GM23248 (cell line): Measurements from ENCODE around the gene CCDC180. TPM values are rescaled to one million over a fixed set of nuclear protein-coding genes. Genes with fewer than 3 reads are reported as not detected.

ENCODE experiments used
- DNase-seq: peaks from one replicate; pipeline ENCODE4 v3.0.0-alpha.2; 2015
- H2AFZ ChIP-seq: fragments of 200-600 bp; sonication (generic); 2 replicates; pipeline ENCODE4 v1.6.1; 2016; ENCODE audit warnings: antibody characterized with exemption
- H3F3A ChIP-seq: fragments of 200-600 bp; sonication (generic); 2 replicates; pipeline ENCODE4 v1.6.1; 2016; ENCODE audit warnings: mild to moderate bottlenecking, antibody characterized with exemption, mixed run types; ENCODE audit not compliant: insufficient read depth
- H3K27ac ChIP-seq: fragments of 200-600 bp; sonication (generic); 2 replicates; pipeline ENCODE4 v1.5.1; 2016; ENCODE audit warnings: mild to moderate bottlenecking
- H3K27me3 ChIP-seq: fragments of 200-600 bp; sonication (generic); replicated peaks from 2 replicates; pipeline ENCODE4 v1.6.1; 2016; ENCODE audit warnings: mild to moderate bottlenecking; ENCODE audit not compliant: insufficient read depth
- H3K36me3 ChIP-seq: fragments of 200-600 bp; sonication (generic); 2 replicates; pipeline ENCODE4 v1.6.1; 2016; ENCODE audit warnings: low read depth, mild to moderate bottlenecking
- H3K4me1 ChIP-seq: fragments of 200-600 bp; sonication (generic); 2 replicates; pipeline ENCODE4 v1.6.1; 2016; ENCODE audit warnings: mild to moderate bottlenecking; ENCODE audit not compliant: insufficient read depth
- H3K4me2 ChIP-seq: fragments of 200-600 bp; sonication (generic); one replicate; pipeline ENCODE4 v1.6.1; 2016; ENCODE audit warnings: mild to moderate bottlenecking; ENCODE audit not compliant: unreplicated experiment
- H3K4me3 ChIP-seq: fragments of 200-600 bp; sonication (generic); 2 replicates; pipeline ENCODE4 v1.5.1; 2016; ENCODE audit warnings: mild to moderate bottlenecking
- H3K79me2 ChIP-seq: fragments of 200-600 bp; sonication (generic); 2 replicates; pipeline ENCODE4 v1.6.1; 2016; ENCODE audit warnings: mild to moderate bottlenecking; ENCODE audit not compliant: insufficient read depth
- H3K9ac ChIP-seq: fragments of 200-600 bp; sonication (generic); 2 replicates; pipeline ENCODE4 v1.6.1; 2016; ENCODE audit warnings: mild to moderate bottlenecking
- H3K9me2 ChIP-seq: fragments of 200-600 bp; sonication (generic); 2 replicates; pipeline ENCODE4 v1.6.1; 2016; ENCODE audit warnings: mixed run types, mild to moderate bottlenecking, moderate library complexity; ENCODE audit not compliant: insufficient read depth
- H3K9me3 ChIP-seq: fragments of 200-600 bp; sonication (generic); one replicate; pipeline ENCODE4 v1.6.1; 2017; ENCODE audit warnings: low read depth
- H4K20me1 ChIP-seq: fragments of 200-600 bp; sonication (generic); 2 replicates; pipeline ENCODE4 v1.6.0; 2016; ENCODE audit not compliant: insufficient read depth
- EZH2 ChIP-seq: fragments of 200-600 bp; sonication (generic); IDR thresholded peaks from 2 replicates; pipeline ENCODE4 v1.6.1; 2018; ENCODE audit warnings: antibody characterized with exemption, mild to moderate bottlenecking; ENCODE audit not compliant: insufficient read depth, poor library complexity, severe bottlenecking
- EZH2phosphoT487 ChIP-seq: fragments of 200-600 bp; sonication (generic); IDR thresholded peaks from 2 replicates; pipeline ENCODE4 v1.6.1; 2018; ENCODE audit warnings: antibody characterized with exemption, moderate library complexity, mild to moderate bottlenecking, low read depth; ENCODE audit not compliant: insufficient read depth
- WGBS, 2 experiments: methylation state at CpG; one replicate each; pipeline ENCODE4 v1.1.6; 2015 to 2017; ENCODE audit warnings: low lambda C conversion rate in 2 of 2, low coverage in 1 of 2; ENCODE audit errors: missing lambda C conversion rate in 2 of 2; 5-methylcytosine and 5-hydroxymethylcytosine counted together
- in situ Hi-C: fragments of 300-500 bp; cut with MboI; formaldehyde crosslinking; loops from 2 replicates; pipeline ENCODE4 v1.15.0; 2020
- polyA plus RNA-seq: library from polyadenylated mRNA; unstranded; fragments of >200 nt; fragmentation: Nextera tagmentation; extraction: Ambion mirVana; gene quantifications from 2 replicates; pipeline ENCODE4 v1.2.1, GENCODE V29; 2016
- total RNA-seq: library from RNA; depleted of rRNA; stranded (reverse); fragments of >200 nt; shearing (Covaris generic); gene quantifications from 2 replicates; pipeline ENCODE4 v1.2.3, GENCODE V29; 2014

The CCDC180 gene
- total and polyA plus RNA-seq, 2 experiments from 2014 or later: 0.11 to 0.29 TPM

GRCh38 chr9:97299809-97300414 is 7.5 kb upstream of the CCDC180 start:
- no peak for DNase-seq
- Histone ChIP-seq H2AFZ (no peak overlapping the region), H3K36me3 (no peaks in the 10 kb centered on the region), H3K79me2 (no peaks in the 10 kb centered on the region), H3K4me2 (no peak overlapping the region), H3K27me3 (no peaks in the 10 kb centered on the region), H3K9me3 (no peaks in the 10 kb centered on the region), H3K4me1 (no peaks in the 10 kb centered on the region), H3K4me3 (no peak overlapping the region), H3K9me2 (no peaks in the 10 kb centered on the region), H4K20me1 (no peaks in the 10 kb centered on the region), H3F3A (no peaks in the 10 kb centered on the region), H3K27ac (no peak overlapping the region), H3K9ac (no peak overlapping the region)
- in situ Hi-C loops: no loop called here
- TF ChIP-seq EZH2 (no peak), EZH2phosphoT487 (no peak)
- WGBS, 2 experiments: 47 to 54% methylated on average over 2 of the region's 2 CpGs

GRCh38 chr9:97300586-97300985 is 6.9 kb upstream of the CCDC180 start:
- Histone ChIP-seq H3K9me3 (no peaks in the 10 kb centered on the region), H3K27me3 (no peaks in the 10 kb centered on the region), H3K4me2 (no peak overlapping the region), H3K36me3 (no peaks in the 10 kb centered on the region), H3K9ac (no peak overlapping the region), H3F3A (no peaks in the 10 kb centered on the region), H3K4me3 (no peak overlapping the region), H4K20me1 (no peaks in the 10 kb centered on the region), H2AFZ (no peak overlapping the region), H3K9me2 (no peaks in the 10 kb centered on the region), H3K79me2 (no peaks in the 10 kb centered on the region), H3K27ac (no peak overlapping the region), H3K4me1 (no peaks in the 10 kb centered on the region)
- in situ Hi-C loops: no loop called here
- DNase-seq: no peak
- WGBS, 2 experiments: 84 to 87% methylated on average over 1 of the region's 1 CpG
- TF ChIP-seq EZH2: no peak
- TF ChIP-seq EZH2phosphoT487: no peak

- H3F3A ChIP-seq: no peaks in the 10 kb centered on the region
- TF ChIP-seq EZH2phosphoT487 (no peak), EZH2 (no peak)
- 0 out of 2 replicates have a peak, but pooled peaks cover 2% of the 10 kb centered on the region for H3K4me1 ChIP-seq
- no peak overlapping the region for H3K4me2 ChIP-seq
- H2AFZ ChIP-seq: no peak overlapping the region
- 89 to 91% methylated on average over 3 of the region's 3 CpGs for WGBS, 2 experiments
- in situ Hi-C loops: no loop called here
- no peak for DNase-seq
- H3K27ac ChIP-seq: no peak overlapping the region
- no peaks in the 10 kb centered on the region for H3K9me2 ChIP-seq
- H3K4me3 ChIP-seq: no peak overlapping the region
- no peaks in the 10 kb centered on the region for H3K79me2 ChIP-seq
- no peak overlapping the region for H3K9ac ChIP-seq
- H4K20me1 ChIP-seq: no peaks in the 10 kb centered on the region
- no peaks in the 10 kb centered on the region for H3K36me3 ChIP-seq
- no peaks in the 10 kb centered on the region for H3K27me3 ChIP-seq
- H3K9me3 ChIP-seq: no peaks in the 10 kb centered on the region
Measured at GRCh38 chr9:97301974-97302373, 5.5 kb upstream of the CCDC180 start.

- in situ Hi-C loops: no loop called here
- no peaks in the 10 kb centered on the region for H3F3A ChIP-seq
- no peak for DNase-seq
- no peak overlapping the region for H3K9ac ChIP-seq
- H3K4me3 ChIP-seq: no peak overlapping the region
- no peak overlapping the region for H3K4me2 ChIP-seq
- H4K20me1 ChIP-seq: no peaks in the 10 kb centered on the region
- TF ChIP-seq EZH2phosphoT487 (no peak), EZH2 (no peak)
- no peak overlapping the region for H3K27ac ChIP-seq
- H3K4me1 ChIP-seq: 0 out of 2 replicates have a peak, but pooled peaks cover 8% of the 10 kb centered on the region
- H3K36me3 ChIP-seq: no peaks in the 10 kb centered on the region
- WGBS, 2 experiments: 59 to 73% methylated on average over 2 of the region's 2 CpGs
- no peak overlapping the region for H2AFZ ChIP-seq
- H3K79me2 ChIP-seq: no peaks in the 10 kb centered on the region
- no peaks in the 10 kb centered on the region for H3K9me2 ChIP-seq
- H3K9me3 ChIP-seq: no peaks in the 10 kb centered on the region
- no peaks in the 10 kb centered on the region for H3K27me3 ChIP-seq
Measured at GRCh38 chr9:97304586-97304985, 2.9 kb upstream of the CCDC180 start.
